ENCODE measurements around the gene PARD3.
A peak's percentile ranks its signal among the peaks of the same experiment; 100 is the strongest.

PARD3 gene

GRCh38 chr10:34781711-34782110 lies 33.4 kb downstream of the PARD3 start:
- Histone ChIP-seq H2AFZ (no peak overlapping the region), H3K9me3 (ENCODE audit: control insufficient read depth, low read length) (no peaks in the 10 kb centered on the region), H3K79me2 (peaks cover 16% of the 10 kb centered on the region), H3K27me3 (ENCODE audit: control insufficient read depth, insufficient read depth, low read length) (no peaks in the 10 kb centered on the region), H3K9ac (no peak overlapping the region), H3K4me2 (ENCODE audit: low read length) (peak overlapping the region; percentile 21), H3K4me1 (peaks cover 13% of the 10 kb centered on the region), H3K36me3 (ENCODE audit: control insufficient read depth, insufficient read depth, low read length) (no peaks in the 10 kb centered on the region), H3K27ac (no peak overlapping the region), H3K4me3 (ENCODE audit: low read depth, low read length) (no peak overlapping the region)
- TF ChIP-seq, protein P1, sequence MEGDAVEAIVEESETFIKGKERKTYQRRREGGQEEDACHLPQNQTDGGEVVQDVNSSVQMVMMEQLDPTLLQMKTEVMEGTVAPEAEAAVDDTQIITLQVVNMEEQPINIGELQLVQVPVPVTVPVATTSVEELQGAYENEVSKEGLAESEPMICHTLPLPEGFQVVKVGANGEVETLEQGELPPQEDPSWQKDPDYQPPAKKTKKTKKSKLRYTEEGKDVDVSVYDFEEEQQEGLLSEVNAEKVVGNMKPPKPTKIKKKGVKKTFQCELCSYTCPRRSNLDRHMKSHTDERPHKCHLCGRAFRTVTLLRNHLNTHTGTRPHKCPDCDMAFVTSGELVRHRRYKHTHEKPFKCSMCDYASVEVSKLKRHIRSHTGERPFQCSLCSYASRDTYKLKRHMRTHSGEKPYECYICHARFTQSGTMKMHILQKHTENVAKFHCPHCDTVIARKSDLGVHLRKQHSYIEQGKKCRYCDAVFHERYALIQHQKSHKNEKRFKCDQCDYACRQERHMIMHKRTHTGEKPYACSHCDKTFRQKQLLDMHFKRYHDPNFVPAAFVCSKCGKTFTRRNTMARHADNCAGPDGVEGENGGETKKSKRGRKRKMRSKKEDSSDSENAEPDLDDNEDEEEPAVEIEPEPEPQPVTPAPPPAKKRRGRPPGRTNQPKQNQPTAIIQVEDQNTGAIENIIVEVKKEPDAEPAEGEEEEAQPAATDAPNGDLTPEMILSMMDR (IDR thresholded peaks at IDR 0.05), result no peak

DNA sequence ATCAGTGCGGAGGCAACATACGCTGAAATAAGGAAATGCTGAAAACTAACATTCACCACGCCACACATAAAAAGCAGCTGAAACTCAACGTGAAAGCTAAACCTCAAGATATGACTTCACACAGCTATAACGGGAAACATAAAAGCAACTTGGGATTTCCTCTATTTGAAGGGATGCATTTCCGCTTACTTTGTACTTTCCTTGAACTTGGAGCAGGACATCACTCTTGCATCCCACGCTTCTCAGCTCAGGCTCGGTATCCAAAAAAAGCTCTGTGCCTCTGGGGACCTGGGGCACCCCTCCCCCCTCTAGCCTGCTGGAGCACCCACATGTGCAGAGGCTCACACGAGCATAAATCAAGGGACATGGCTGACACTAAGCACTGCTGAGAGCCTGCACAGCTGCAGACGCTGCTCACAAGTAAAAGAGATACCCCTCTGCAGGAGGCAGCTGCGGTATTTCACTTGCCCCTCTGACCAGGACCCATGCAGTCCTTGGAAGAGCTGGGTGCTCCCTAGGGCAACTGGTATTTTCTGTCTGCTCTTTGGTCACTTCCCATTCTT lies 34.2 kb downstream of the PARD3 start:
- peaks cover 9% of the 10 kb centered on the region for H3K4me1 ChIP-seq
- H3K9me3 ChIP-seq (ENCODE audit: control insufficient read depth, low read length), result no peaks in the 10 kb centered on the region
- no peaks in the 10 kb centered on the region for H3K27me3 ChIP-seq (ENCODE audit: control insufficient read depth, insufficient read depth, low read length)
- H2AFZ ChIP-seq, result no peak overlapping the region
- H3K27ac ChIP-seq, result no peak overlapping the region
- TF ChIP-seq, protein P1 (IDR thresholded peaks at IDR 0.05), result no peak
- no peak overlapping the region for H3K4me2 ChIP-seq (ENCODE audit: low read length)
- H3K9ac ChIP-seq, result no peak overlapping the region
- no peaks in the 10 kb centered on the region for H3K36me3 ChIP-seq (ENCODE audit: control insufficient read depth, insufficient read depth, low read length)
- no peak overlapping the region for H3K4me3 ChIP-seq (ENCODE audit: low read depth, low read length)
- H3K79me2 ChIP-seq, result peaks cover 14% of the 10 kb centered on the region

DNA sequence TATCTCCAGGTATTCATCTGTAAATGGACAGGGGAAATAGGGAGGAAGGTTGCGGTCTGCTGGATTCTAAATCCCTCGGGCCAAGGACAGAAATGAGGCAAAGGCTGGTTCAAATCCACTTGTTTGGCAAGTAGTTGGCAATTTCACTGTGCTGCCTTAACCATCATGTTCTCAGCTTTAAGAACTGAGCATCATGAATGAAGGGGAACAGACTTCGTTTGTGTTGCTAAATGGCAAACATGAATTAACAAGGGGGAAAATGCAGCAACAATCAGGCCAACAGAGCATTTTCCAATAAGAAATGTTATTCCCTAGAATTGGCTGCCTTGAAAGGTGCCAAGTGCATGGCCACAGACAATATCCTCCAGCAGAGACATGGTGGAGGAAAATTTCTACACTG lies 36.9 kb downstream of the PARD3 start:
- Histone ChIP-seq H3K9me3 (ENCODE audit: control insufficient read depth, low read length) (no peaks in the 10 kb centered on the region), H3K36me3 (ENCODE audit: control insufficient read depth, insufficient read depth, low read length) (no peaks in the 10 kb centered on the region), H3K4me1 (peaks cover 9% of the 10 kb centered on the region), H3K27ac (no peak overlapping the region), H3K27me3 (ENCODE audit: control insufficient read depth, insufficient read depth, low read length) (no peaks in the 10 kb centered on the region), H3K9ac (no peak overlapping the region), H3K4me2 (ENCODE audit: low read length) (no peak overlapping the region), H3K4me3 (ENCODE audit: low read depth, low read length) (no peak overlapping the region), H2AFZ (no peak overlapping the region), H3K79me2 (peaks cover 23% of the 10 kb centered on the region)
- TF ChIP-seq, protein P1 (IDR thresholded peaks at IDR 0.05), result no peak

- TF ChIP-seq, protein P1 (IDR thresholded peaks at IDR 0.05), result no peak
- H3K9ac ChIP-seq, result no peak overlapping the region
- H3K9me3 ChIP-seq (ENCODE audit: control insufficient read depth, low read length), result no peaks in the 10 kb centered on the region
- no peak overlapping the region for H3K4me3 ChIP-seq (ENCODE audit: low read depth, low read length)
- H3K27me3 ChIP-seq (ENCODE audit: control insufficient read depth, insufficient read depth, low read length), result no peaks in the 10 kb centered on the region
- peaks cover 30% of the 10 kb centered on the region for H3K79me2 ChIP-seq
- no peak overlapping the region for H3K27ac ChIP-seq
- no peaks in the 10 kb centered on the region for H3K36me3 ChIP-seq (ENCODE audit: control insufficient read depth, insufficient read depth, low read length)
- H2AFZ ChIP-seq, result no peak overlapping the region
- H3K4me2 ChIP-seq (ENCODE audit: low read length), result no peak overlapping the region
- H3K4me1 ChIP-seq, result no peaks in the 10 kb centered on the region
These were observed 38.9 kb downstream of the PARD3 start for GRCh38 chr10:34776090-34776690.

All from parathyroid adenoma (tissue), 2 donors.